ENCODE results near the gene BZW2.

GRCh38 chr7:16739863-16740622 is 94.1 kb downstream of the BZW2 start:
- TF ChIP-seq CTCF (optimal IDR thresholded peaks at IDR 0.05 in 1 of 3, IDR thresholded peaks at IDR 0.05 in 1 of 3, conservative IDR thresholded peaks at IDR 0.05 in 1 of 3; ENCODE audit: extremely low read depth in 1 of 3, insufficient read depth in 2 of 3, low read length in 3 of 3) (no peak), EZH2 (IDR thresholded peaks at IDR 0.05; ENCODE audit: low read length) (no peak)
